ENCODE results near the gene SURF4.

SURF4 gene

GRCh38 chr9:133406480-133407307, 30.8 kb upstream of the SURF4 start:
- Histone ChIP-seq H3K4me3 (replicated peaks; ENCODE audit: low read depth, low read length) (no peak overlapping the region), H3K36me3 (ENCODE audit: control insufficient read depth, insufficient read depth, low read length) (peaks cover 43% of the 10 kb centered on the region), H3K27me3 (replicated peaks; ENCODE audit: control insufficient read depth, insufficient read depth, low read length) (no peaks in the 10 kb centered on the region)
- TF ChIP-seq, protein P1, sequence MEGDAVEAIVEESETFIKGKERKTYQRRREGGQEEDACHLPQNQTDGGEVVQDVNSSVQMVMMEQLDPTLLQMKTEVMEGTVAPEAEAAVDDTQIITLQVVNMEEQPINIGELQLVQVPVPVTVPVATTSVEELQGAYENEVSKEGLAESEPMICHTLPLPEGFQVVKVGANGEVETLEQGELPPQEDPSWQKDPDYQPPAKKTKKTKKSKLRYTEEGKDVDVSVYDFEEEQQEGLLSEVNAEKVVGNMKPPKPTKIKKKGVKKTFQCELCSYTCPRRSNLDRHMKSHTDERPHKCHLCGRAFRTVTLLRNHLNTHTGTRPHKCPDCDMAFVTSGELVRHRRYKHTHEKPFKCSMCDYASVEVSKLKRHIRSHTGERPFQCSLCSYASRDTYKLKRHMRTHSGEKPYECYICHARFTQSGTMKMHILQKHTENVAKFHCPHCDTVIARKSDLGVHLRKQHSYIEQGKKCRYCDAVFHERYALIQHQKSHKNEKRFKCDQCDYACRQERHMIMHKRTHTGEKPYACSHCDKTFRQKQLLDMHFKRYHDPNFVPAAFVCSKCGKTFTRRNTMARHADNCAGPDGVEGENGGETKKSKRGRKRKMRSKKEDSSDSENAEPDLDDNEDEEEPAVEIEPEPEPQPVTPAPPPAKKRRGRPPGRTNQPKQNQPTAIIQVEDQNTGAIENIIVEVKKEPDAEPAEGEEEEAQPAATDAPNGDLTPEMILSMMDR (IDR thresholded peaks at IDR 0.05; ENCODE audit: insufficient read depth, low read length, poor library complexity, severe bottlenecking): peak; percentile 95
- DNase-seq (ENCODE audit: extremely low read depth, insufficient read length): peak; percentile 73

GRCh38 chr9:133405508-133406438, 29.9 kb upstream of the SURF4 start:
- TF ChIP-seq, protein P1 (IDR thresholded peaks at IDR 0.05; ENCODE audit: insufficient read depth, low read length, poor library complexity, severe bottlenecking): no peak
- Histone ChIP-seq H3K4me3 (replicated peaks; ENCODE audit: low read depth, low read length) (no peak overlapping the region), H3K27me3 (replicated peaks; ENCODE audit: control insufficient read depth, insufficient read depth, low read length) (no peaks in the 10 kb centered on the region), H3K36me3 (ENCODE audit: control insufficient read depth, insufficient read depth, low read length) (peaks cover 39% of the 10 kb centered on the region)
- no peak for DNase-seq (ENCODE audit: extremely low read depth, insufficient read length)

DNA sequence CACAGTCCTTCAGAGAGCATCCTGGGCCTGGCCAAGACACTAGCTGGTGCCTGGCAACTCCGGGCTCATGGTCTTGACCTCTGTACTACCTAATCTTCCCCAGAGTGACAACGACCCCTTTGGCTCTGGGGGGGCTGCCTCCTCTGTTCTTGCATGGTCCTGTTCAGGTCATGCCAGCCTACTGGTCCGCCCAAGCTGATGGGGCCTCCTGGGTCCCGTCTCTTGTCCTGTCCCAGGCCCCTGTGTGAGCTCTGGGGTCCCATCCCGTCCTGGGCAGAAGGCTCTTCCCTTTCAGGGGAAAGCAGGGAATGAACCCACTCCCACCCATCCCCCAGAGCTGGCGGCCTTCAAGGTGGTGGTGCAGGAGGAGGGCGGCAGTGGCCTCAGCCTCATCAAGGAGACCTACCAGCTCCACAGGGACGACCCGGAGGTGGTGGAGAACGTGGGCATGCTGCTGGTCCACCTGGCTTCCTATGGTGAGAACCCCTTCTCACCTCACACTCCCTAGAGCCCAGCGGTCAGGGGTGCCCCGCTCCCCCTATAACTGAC, 28.7 kb upstream of the SURF4 start:
- H3K36me3 ChIP-seq (ENCODE audit: control insufficient read depth, insufficient read depth, low read length): peaks cover 30% of the 10 kb centered on the region
- no peak for DNase-seq (ENCODE audit: extremely low read depth, insufficient read length)
- no peaks in the 10 kb centered on the region for H3K27me3 ChIP-seq (replicated peaks; ENCODE audit: control insufficient read depth, insufficient read depth, low read length)
- no peak overlapping the region for H3K4me3 ChIP-seq (replicated peaks; ENCODE audit: low read depth, low read length)
- TF ChIP-seq, protein P1 (IDR thresholded peaks at IDR 0.05; ENCODE audit: insufficient read depth, low read length, poor library complexity, severe bottlenecking): no peak

- peaks cover 28% of the 10 kb centered on the region for H3K36me3 ChIP-seq (ENCODE audit: control insufficient read depth, insufficient read depth, low read length)
- DNase-seq (ENCODE audit: extremely low read depth, insufficient read length): no peak
- H3K27me3 ChIP-seq (replicated peaks; ENCODE audit: control insufficient read depth, insufficient read depth, low read length): no peaks in the 10 kb centered on the region
- H3K4me3 ChIP-seq (replicated peaks; ENCODE audit: low read depth, low read length): no peak overlapping the region
- TF ChIP-seq, protein P1 (IDR thresholded peaks at IDR 0.05; ENCODE audit: insufficient read depth, low read length, poor library complexity, severe bottlenecking): peak; percentile 69
Observed at GRCh38 chr9:133403766-133404453, 28.1 kb upstream of the SURF4 start.

GRCh38 chr9:133402689-133403088, 26.8 kb upstream of the SURF4 start:
- TF ChIP-seq, protein P1 (IDR thresholded peaks at IDR 0.05; ENCODE audit: insufficient read depth, low read length, poor library complexity, severe bottlenecking): no peak
- DNase-seq (ENCODE audit: extremely low read depth, insufficient read length): no peak
- Histone ChIP-seq H3K27me3 (replicated peaks; ENCODE audit: control insufficient read depth, insufficient read depth, low read length) (no peaks in the 10 kb centered on the region), H3K4me3 (replicated peaks; ENCODE audit: low read depth, low read length) (no peak overlapping the region), H3K36me3 (ENCODE audit: control insufficient read depth, insufficient read depth, low read length) (peaks cover 26% of the 10 kb centered on the region)
